Natural killer cell treated with Interleukin-12 subunit alpha and Interleukin-12 subunit beta and Interleukin-15 and Interleukin-18, amount 100 ng/mL, for 72 hours (primary cell): ENCODE data around the gene PRSS36. TPM values are rescaled to one million over a fixed set of nuclear protein-coding genes. Genes with fewer than 3 reads are reported as not detected.

ENCODE experiments used
- ATAC-seq, 2 donors: fragments of 150-1000 bp; cut with Tn5 transposase in 1 of 2; sonication (Bioruptor Pico), chemical (Tn5 transposase) in 1 of 2; 2 replicates each; pipeline ENCODE4 v1.10.0; 2021
- DNase-seq: peaks from one replicate; pipeline ENCODE4 v3.0.0; 2022; ENCODE audit warnings: low spot score
- H3K27ac Mint-ChIP-seq, 2 donors: 1 replicate in 1 of 2; 2 replicates in 1 of 2; pipeline ENCODE4 v1.8.0; 2022; ENCODE audit warnings: mixed read lengths in 2 of 2, mild to moderate bottlenecking in 1 of 2, moderate library complexity in 1 of 2
- H3K27me3 Mint-ChIP-seq, 2 donors: 1 replicate in 1 of 2; 2 replicates in 1 of 2; pipeline ENCODE4 v1.8.0; 2022; ENCODE audit warnings: mixed read lengths in 2 of 2
- H3K36me3 Mint-ChIP-seq: one replicate; pipeline ENCODE4 v1.8.0; 2022; ENCODE audit warnings: mixed read lengths
- H3K4me1 Mint-ChIP-seq, 2 donors: 1 replicate in 1 of 2; 2 replicates in 1 of 2; pipeline ENCODE4 v1.8.0; 2022; ENCODE audit warnings: low read depth in 2 of 2, mixed read lengths in 2 of 2, mild to moderate bottlenecking in 1 of 2
- H3K4me3 Mint-ChIP-seq: one replicate; pipeline ENCODE4 v1.8.0; 2022; ENCODE audit warnings: mixed read lengths
- H3K9me3 Mint-ChIP-seq: 2 replicates; pipeline ENCODE4 v1.8.0; 2022; ENCODE audit warnings: mixed read lengths
- total RNA-seq, 2 donors: library from RNA; stranded (reverse); gene quantifications; one replicate each; pipeline ENCODE4 v1.2.3, GENCODE V29; 2022

The PRSS36 gene
- total RNA-seq, 2 donors from 2014 or later: 1.5 TPM; not detected in 1

- ATAC-seq: no peak
- no peak for DNase-seq
- H3K4me3 Mint-ChIP-seq: no peak overlapping the region
- H3K4me1 Mint-ChIP-seq: peaks cover 0 to 10% of the 10 kb centered on the region in 2 donors
- no peaks in the 10 kb centered on the region for H3K36me3 Mint-ChIP-seq
- H3K27ac Mint-ChIP-seq: no peak overlapping the region
- H3K9me3 Mint-ChIP-seq: no peaks in the 10 kb centered on the region
- H3K27me3 Mint-ChIP-seq: no peaks in the 10 kb centered on the region
Measured at GRCh38 chr16:31132303-31132979, 17.4 kb downstream of the PRSS36 start.

- Mint-ChIP-seq H3K36me3 (no peaks in the 10 kb centered on the region), H3K27me3 (no peaks in the 10 kb centered on the region), H3K9me3 (no peaks in the 10 kb centered on the region), H3K4me1 (peaks cover 0 to 10% of the 10 kb centered on the region in 2 donors), H3K4me3 (no peak overlapping the region), H3K27ac (no peak overlapping the region)
- DNase-seq (no peak), ATAC-seq (no peak)
Measured at GRCh38 chr16:31131841-31132271, 18.0 kb downstream of the PRSS36 start.

GRCh38 chr16:31131416-31131815 is 18.4 kb downstream of the PRSS36 start:
- no peaks in the 10 kb centered on the region for H3K36me3 Mint-ChIP-seq
- H3K27ac Mint-ChIP-seq: no peak overlapping the region
- H3K4me1 Mint-ChIP-seq: peaks cover 0 to 10% of the 10 kb centered on the region in 2 donors
- DNase-seq (no peak), ATAC-seq (no peak)
- no peak overlapping the region for H3K4me3 Mint-ChIP-seq
- no peaks in the 10 kb centered on the region for H3K27me3 Mint-ChIP-seq
- no peaks in the 10 kb centered on the region for H3K9me3 Mint-ChIP-seq

- ATAC-seq: no peak
- Mint-ChIP-seq H3K9me3 (no peaks in the 10 kb centered on the region), H3K27ac (no peak overlapping the region), H3K27me3 (no peaks in the 10 kb centered on the region), H3K4me3 (no peak overlapping the region), H3K4me1 (peaks cover 3 to 14% of the 10 kb centered on the region in 2 donors), H3K36me3 (no peaks in the 10 kb centered on the region)
- no peak for DNase-seq
Measured at GRCh38 chr16:31130899-31131298, 19.0 kb downstream of the PRSS36 start.

- no peak for ATAC-seq
- no peak overlapping the region for H3K27ac Mint-ChIP-seq
- no peak overlapping the region for H3K4me3 Mint-ChIP-seq
- no peak for DNase-seq
- H3K9me3 Mint-ChIP-seq: no peaks in the 10 kb centered on the region
- no peaks in the 10 kb centered on the region for H3K27me3 Mint-ChIP-seq
- H3K36me3 Mint-ChIP-seq: no peaks in the 10 kb centered on the region
- peaks cover 6 to 14% of the 10 kb centered on the region in 2 donors for H3K4me1 Mint-ChIP-seq
Measured at GRCh38 chr16:31130336-31130891, 19.5 kb downstream of the PRSS36 start.

GRCh38 chr16:31129568-31130335 is 20.1 kb downstream of the PRSS36 start:
- Mint-ChIP-seq H3K9me3 (no peaks in the 10 kb centered on the region), H3K4me3 (no peak overlapping the region), H3K27me3 (no peaks in the 10 kb centered on the region), H3K4me1 (peaks cover 6 to 14% of the 10 kb centered on the region in 2 donors), H3K36me3 (no peaks in the 10 kb centered on the region), H3K27ac (peak overlapping the region in 1 of 2 donors; percentile 79)
- no peak for ATAC-seq
- DNase-seq: no peak

GRCh38 chr16:31128711-31129567 is 20.9 kb downstream of the PRSS36 start:
- no peaks in the 10 kb centered on the region for H3K9me3 Mint-ChIP-seq
- peak overlapping the region; percentile 10 for H3K4me3 Mint-ChIP-seq
- no peaks in the 10 kb centered on the region for H3K27me3 Mint-ChIP-seq
- DNase-seq (no peak), ATAC-seq (peak in 1 of 2 donors; percentile 83)
- H3K36me3 Mint-ChIP-seq: no peaks in the 10 kb centered on the region
- H3K27ac Mint-ChIP-seq: peak overlapping the region; percentile 79 to 85
- peaks cover 6 to 14% of the 10 kb centered on the region in 2 donors for H3K4me1 Mint-ChIP-seq

GRCh38 chr16:31127182-31127581 is 22.7 kb downstream of the PRSS36 start:
- H3K27me3 Mint-ChIP-seq: no peaks in the 10 kb centered on the region
- H3K4me3 Mint-ChIP-seq: no peak overlapping the region
- H3K36me3 Mint-ChIP-seq: no peaks in the 10 kb centered on the region
- no peak for DNase-seq
- H3K9me3 Mint-ChIP-seq: no peaks in the 10 kb centered on the region
- peak overlapping the region; percentile 54 to 57 for H3K27ac Mint-ChIP-seq
- peaks cover 6 to 14% of the 10 kb centered on the region in 2 donors for H3K4me1 Mint-ChIP-seq
- ATAC-seq: no peak

- Mint-ChIP-seq H3K36me3 (peaks cover under 1% of the 10 kb centered on the region), H3K9me3 (no peaks in the 10 kb centered on the region), H3K27ac (peak overlapping the region in 1 of 2 donors; percentile 39)
Measured at GRCh38 chr16:31125844-31126243, 24.0 kb downstream of the PRSS36 start.

GRCh38 chr16:31120129-31120528 is 29.7 kb downstream of the PRSS36 start:
- H3K4me3 Mint-ChIP-seq: no peak overlapping the region
- H3K27me3 Mint-ChIP-seq: no peaks in the 10 kb centered on the region
- peaks cover 9% of the 10 kb centered on the region for H3K36me3 Mint-ChIP-seq
- peaks cover 8 to 11% of the 10 kb centered on the region in 2 donors for H3K4me1 Mint-ChIP-seq
- DNase-seq: no peak
- no peak overlapping the region for H3K27ac Mint-ChIP-seq
- no peak for ATAC-seq
- H3K9me3 Mint-ChIP-seq: no peaks in the 10 kb centered on the region

More at GRCh38 chr16:31125844-31126243, 24.0 kb downstream of the PRSS36 start:
- Mint-ChIP-seq H3K4me3 (no peak overlapping the region), H3K27me3 (no peaks in the 10 kb centered on the region), H3K4me1 (peaks cover 6 to 14% of the 10 kb centered on the region in 2 donors)
- ATAC-seq (no peak), DNase-seq (no peak)

GRCh38 chr16:31118223-31119155 is 31.4 kb downstream of the PRSS36 start:
- no peak for ATAC-seq
- Mint-ChIP-seq H3K36me3 (peaks cover 9% of the 10 kb centered on the region), H3K27ac (peak overlapping the region; percentile 70 to 86)

GRCh38 chr16:31117384-31118222 is 32.3 kb downstream of the PRSS36 start, which contains the start of gene KAT8:
Gene KAT8, plus strand, starts transcription at chr16:31117664. Its CDS starts 18 bp downstream, at chr16:31117682.
- Mint-ChIP-seq H3K27ac (peak within 1 kb of the TSS; percentile 70 to 86), H3K27me3 (no peaks in the 10 kb centered on the region), H3K9me3 (no peaks in the 10 kb centered on the region), H3K4me1 (peaks cover 8 to 11% of the 10 kb centered on the region in 2 donors), H3K4me3 (peak within 1 kb of the TSS; percentile 94), H3K36me3 (peaks cover 9% of the 10 kb centered on the region)
- DNase-seq: peak; percentile 98
- peak; percentile 97 for ATAC-seq

More at GRCh38 chr16:31118223-31119155, 31.4 kb downstream of the PRSS36 start:
- DNase-seq: no peak
- Mint-ChIP-seq H3K9me3 (no peaks in the 10 kb centered on the region), H3K4me1 (peaks cover 8 to 11% of the 10 kb centered on the region in 2 donors), H3K27me3 (no peaks in the 10 kb centered on the region), H3K4me3 (peak overlapping the region; percentile 94)
